IMR-90 (cell line): ENCODE data around the gene SS18. TPM values are rescaled to one million over a fixed set of nuclear protein-coding genes. Genes with fewer than 3 reads are reported as not detected.

Source experiments
- ATAC-seq: fragments of 200-7000 bp; cut with Tn5 transposase; 2 replicates; pipeline ENCODE4 v1.9.1; 2020; ENCODE audit warnings: low read depth, mild to moderate bottlenecking, moderate library complexity
- BruUV-seq: library from RNA; stranded (reverse); fragments of 400-500 nt; replicated peaks from 2 replicates; lab custom pipeline; 2021; lab: Mats Ljungman, UMichigan
- CTCF ChIA-PET: fragments of 300-600 bp; formaldehyde crosslinking; extraction: SDS; loops from one replicate; lab custom pipeline; 2021; ENCODE audit warnings: antibody characterized with exemption; lab: Yijun Ruan, JAX
- POLR2A ChIA-PET: fragments of 300-600 bp; sonication (Branson Sonifier 250); formaldehyde crosslinking; loops from one replicate; lab custom pipeline; 2022; ENCODE audit warnings: antibody characterized with exemption; ENCODE audit not compliant: unreplicated experiment; lab: Charles Lee
- DNase-seq: peaks from one replicate; pipeline ENCODE4 v3.0.0; 2013
- H2AFZ ChIP-seq: replicated peaks from 2 replicates; pipeline ENCODE3; 2013; ENCODE audit warnings: low read length, mild to moderate bottlenecking; ENCODE audit not compliant: poor library complexity
- H2AK5ac ChIP-seq: 2 replicates; pipeline ENCODE4 v1.6.1; 2013; ENCODE audit warnings: low read depth, low read length, inconsistent platforms
- H2AK9ac ChIP-seq: replicated peaks from 2 replicates; pipeline ENCODE3; 2013; ENCODE audit warnings: mild to moderate bottlenecking, low read depth, low read length, moderate library complexity; ENCODE audit not compliant: poor library complexity
- H2BK120ac ChIP-seq: 2 replicates; pipeline ENCODE4 v1.6.1; 2013; ENCODE audit warnings: low read depth, low read length, inconsistent platforms
- H2BK15ac ChIP-seq: 3 replicates; pipeline ENCODE4 v1.6.1; 2013; ENCODE audit warnings: low read depth, low read length, inconsistent platforms
- H2BK20ac ChIP-seq: 2 replicates; pipeline ENCODE4 v1.6.1; 2013; ENCODE audit warnings: low read depth, mild to moderate bottlenecking, inconsistent platforms, low read length, moderate library complexity
- H2BK5ac ChIP-seq: 2 replicates; pipeline ENCODE4 v1.6.1; 2013; ENCODE audit warnings: mild to moderate bottlenecking, low read depth, low read length, inconsistent platforms; ENCODE audit not compliant: poor library complexity, severe bottlenecking
- H3K14ac ChIP-seq: replicated peaks from 2 replicates; pipeline ENCODE4 v1.6.1; 2013; ENCODE audit warnings: low read depth, low read length, inconsistent platforms
- H3K18ac ChIP-seq: 2 replicates; pipeline ENCODE4 v1.6.1; 2013; ENCODE audit warnings: low read depth, low read length, control low read depth
- H3K23ac ChIP-seq: 2 replicates; pipeline ENCODE4 v1.6.1; 2013; ENCODE audit warnings: low read depth, low read length, inconsistent platforms
- H3K27ac ChIP-seq: 2 replicates; pipeline ENCODE4 v1.5.1; 2013; ENCODE audit warnings: mild to moderate bottlenecking, control low read depth, low read length; ENCODE audit not compliant: insufficient read depth
- H3K27me3 ChIP-seq: 2 replicates; pipeline ENCODE4 v1.6.1; 2013; ENCODE audit warnings: low read length; ENCODE audit not compliant: control insufficient read depth, insufficient read depth
- H3K36me3 ChIP-seq: 2 replicates; pipeline ENCODE4 v1.6.1; 2013; ENCODE audit warnings: low read length, mixed read lengths; ENCODE audit not compliant: control insufficient read depth, insufficient read depth
- H3K4ac ChIP-seq: 2 replicates; pipeline ENCODE4 v1.6.1; 2013; ENCODE audit warnings: low read depth, low read length, inconsistent platforms
- H3K4me1 ChIP-seq: 2 replicates; pipeline ENCODE4 v1.6.1; 2013; ENCODE audit warnings: low read length, mixed read lengths; ENCODE audit not compliant: control insufficient read depth, insufficient read depth
- H3K4me2 ChIP-seq: 2 replicates; pipeline ENCODE4 v1.6.1; 2013; ENCODE audit warnings: low read depth, mild to moderate bottlenecking, control low read depth, low read length, moderate library complexity
- H3K4me3 ChIP-seq: 2 replicates; pipeline ENCODE4 v1.5.1; 2013; ENCODE audit warnings: low read depth, mild to moderate bottlenecking, control low read depth, low read length, moderate library complexity; ENCODE audit not compliant: insufficient read depth
- H3K56ac ChIP-seq: 2 replicates; pipeline ENCODE4 v1.6.1; 2013; ENCODE audit warnings: low read length, inconsistent platforms; ENCODE audit not compliant: insufficient read depth; ENCODE audit errors: extremely low read depth
- H3K79me1 ChIP-seq, 2 experiments: 2 replicates each; pipeline ENCODE4 v1.6.1; 2013; ENCODE audit warnings: low read length in 2 of 2, inconsistent platforms in 1 of 2, low read depth in 1 of 2
- H3K9ac ChIP-seq: 2 replicates; pipeline ENCODE4 v1.6.1; 2013; ENCODE audit warnings: low read depth, low read length, control low read depth
- H3K9me1 ChIP-seq: 2 replicates; pipeline ENCODE4 v1.6.1; 2013; ENCODE audit warnings: low read length, inconsistent platforms; ENCODE audit not compliant: insufficient read depth
- H3K9me3 ChIP-seq: 2 replicates; pipeline ENCODE4 v1.6.1; 2013; ENCODE audit warnings: low read length; ENCODE audit not compliant: control insufficient read depth, insufficient read depth
- H4K20me1 ChIP-seq: 2 replicates; pipeline ENCODE4 v1.6.1; 2013; ENCODE audit warnings: low read length, inconsistent platforms; ENCODE audit not compliant: insufficient read depth
- H4K5ac ChIP-seq: 2 replicates; pipeline ENCODE4 v1.6.1; 2013; ENCODE audit warnings: mild to moderate bottlenecking, low read depth, low read length, control low read depth
- H4K8ac ChIP-seq, 2 experiments: 2 replicates each; pipeline ENCODE4 v1.6.1; 2013; ENCODE audit warnings: low read depth in 2 of 2, low read length in 2 of 2, control low read depth in 1 of 2, inconsistent platforms in 1 of 2
- H4K91ac ChIP-seq: 2 replicates; pipeline ENCODE4 v1.6.1; 2013; ENCODE audit warnings: low read depth, low read length, inconsistent platforms; ENCODE audit not compliant: insufficient read depth
- BHLHE40 ChIP-seq: fragments of 150-350 bp; IDR thresholded peaks from 2 replicates; pipeline ENCODE4 v1.6.1; 2016; ENCODE audit warnings: mild to moderate bottlenecking, low read depth, low read length
- CEBPB ChIP-seq: IDR thresholded peaks from 2 replicates; pipeline ENCODE4 v1.6.1; 2012; ENCODE audit warnings: low read depth, low read length, improper control_type of control experiment
- MAFK ChIP-seq: IDR thresholded peaks from 2 replicates; pipeline ENCODE4 v1.6.1; 2012; ENCODE audit warnings: low read depth, low read length, improper control_type of control experiment
- MAZ ChIP-seq: IDR thresholded peaks from 2 replicates; pipeline ENCODE4 v1.6.1; 2012; ENCODE audit warnings: low read depth, mild to moderate bottlenecking, low read length, improper control_type of control experiment, moderate library complexity, borderline replicate concordance
- MXI1 ChIP-seq: IDR thresholded peaks from 2 replicates; pipeline ENCODE4 v1.6.1; 2012; ENCODE audit warnings: low read depth, mild to moderate bottlenecking, low read length, moderate library complexity, borderline replicate concordance
- NFE2L2 ChIP-seq: fragments of 150-350 bp; IDR thresholded peaks from 2 replicates; pipeline ENCODE4 v1.6.1; 2016; ENCODE audit warnings: low read depth, mild to moderate bottlenecking, low read length
- RAD21 ChIP-seq: IDR thresholded peaks from 2 replicates; pipeline ENCODE4 v1.6.1; 2012; ENCODE audit warnings: low read length, improper control_type of control experiment
- RFX5 ChIP-seq: IDR thresholded peaks from 2 replicates; pipeline ENCODE4 v1.8.0; 2012; ENCODE audit warnings: low read depth, mild to moderate bottlenecking, low read length, moderate library complexity
- dilution Hi-C: fragments of 300-500 bp; cut with HindIII; formaldehyde crosslinking; loops from one replicate; pipeline ENCODE4 v1.14.3; 2018; ENCODE audit warnings: low sequenced_read_pairs; ENCODE audit not compliant: unreplicated experiment
- in situ Hi-C: fragments of 300-500 bp; cut with MboI; formaldehyde crosslinking; loops from 3 replicates; pipeline ENCODE4 v1.14.3; 2019; ENCODE audit warnings: low sequenced_read_pairs, inconsistent platforms, mixed read lengths
- intact Hi-C: fragments of 100-400 bp; cut with micrococcal nuclease; formaldehyde crosslinking; loops from 2 replicates; pipeline ENCODE4 v1.10.0; 2022
- polyA plus RNA-seq, 3 experiments: library from polyadenylated mRNA; depleted of rRNA; stranded (reverse); fragments of >200 nt; gene quantifications; 2 replicates each; pipeline ENCODE4 v1.2.3, GENCODE V29; 2012; ENCODE audit warnings: low replicate concordance in 1 of 3
- total RNA-seq: library from RNA; depleted of rRNA; stranded (reverse); fragments of >200 nt; gene quantifications from 2 replicates; pipeline ENCODE4 v1.2.3, GENCODE V29; 2012
- TF ChIP-seq, protein P1 (sequence below): fragments of 150-350 bp; IDR thresholded peaks from 2 replicates; pipeline ENCODE4 v1.6.1; 2017; ENCODE audit warnings: mild to moderate bottlenecking, antibody characterized with exemption, low read length, low read depth

Gene SS18
- total and polyA plus RNA-seq, 2 of the 4 experiments (the other 2 are of a cell fraction) = 112 to 242 TPM

GRCh38 chr18:25998461-25998860, 92.0 kb downstream of the SS18 start:
- H3K4me3 ChIP-seq = no peak overlapping the region
- POLR2A ChIA-PET = no interaction called here
- DNase-seq (no peak), ATAC-seq (no peak)
- H3K36me3 ChIP-seq = no peaks in the 10 kb centered on the region
- H2BK5ac ChIP-seq = no peak overlapping the region
- H2BK20ac ChIP-seq = no peak overlapping the region
- H2BK15ac ChIP-seq = no peak overlapping the region
- H4K5ac ChIP-seq = no peak overlapping the region
- H3K23ac ChIP-seq = no peak overlapping the region
- intact Hi-C loops = no loop called here
- no peak overlapping the region for H3K56ac ChIP-seq
- no peak overlapping the region for H4K8ac ChIP-seq
- in situ Hi-C loops = no loop called here
- no peak overlapping the region for H3K4ac ChIP-seq
- H3K9ac ChIP-seq = no peak overlapping the region
- no peaks in the 10 kb centered on the region for H3K4me1 ChIP-seq
- H3K14ac ChIP-seq = no peak overlapping the region
- BruUV-seq = no TSS peak
- no peak overlapping the region for H3K18ac ChIP-seq
- dilution Hi-C loops = no loop called here
- no peak overlapping the region for H3K4me2 ChIP-seq
- H3K9me3 ChIP-seq = no peaks in the 10 kb centered on the region
- no peak overlapping the region for H2AFZ ChIP-seq
- H3K27ac ChIP-seq = no peak overlapping the region
- no peaks in the 10 kb centered on the region for H4K20me1 ChIP-seq
- CTCF ChIA-PET = no interaction called here
- H3K79me1 ChIP-seq = no peaks in the 10 kb centered on the region
- H2BK120ac ChIP-seq = no peak overlapping the region
- no peaks in the 10 kb centered on the region for H3K9me1 ChIP-seq
- no peak overlapping the region for H2AK5ac ChIP-seq
- H4K91ac ChIP-seq = no peak overlapping the region
- no peaks in the 10 kb centered on the region for H3K27me3 ChIP-seq
- no peak for TF ChIP-seq RAD21
- no peak for TF ChIP-seq RFX5
- no peak for TF ChIP-seq MXI1
- no peak for TF ChIP-seq NFE2L2
- TF ChIP-seq MAFK = no peak
- no peak for TF ChIP-seq MAZ
- no peak for TF ChIP-seq BHLHE40
- TF ChIP-seq, protein P1, sequence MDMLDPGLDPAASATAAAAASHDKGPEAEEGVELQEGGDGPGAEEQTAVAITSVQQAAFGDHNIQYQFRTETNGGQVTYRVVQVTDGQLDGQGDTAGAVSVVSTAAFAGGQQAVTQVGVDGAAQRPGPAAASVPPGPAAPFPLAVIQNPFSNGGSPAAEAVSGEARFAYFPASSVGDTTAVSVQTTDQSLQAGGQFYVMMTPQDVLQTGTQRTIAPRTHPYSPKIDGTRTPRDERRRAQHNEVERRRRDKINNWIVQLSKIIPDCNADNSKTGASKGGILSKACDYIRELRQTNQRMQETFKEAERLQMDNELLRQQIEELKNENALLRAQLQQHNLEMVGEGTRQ = no peak
- TF ChIP-seq CEBPB = no peak
- H2AK9ac ChIP-seq = no peak overlapping the region
